K562 (cell line): ENCODE results near the gene OMA1. TPM values are rescaled to one million over a fixed set of nuclear protein-coding genes. Genes with fewer than 3 reads are reported as not detected.

ENCODE experiments used
- ATAC-seq: fragments of 200-7000 bp; cut with Tn5 transposase; 3 replicates; pipeline ENCODE4 v1.9.1; 2020; ENCODE audit warnings: moderate library complexity
- BruUV-seq: library from RNA; stranded (reverse); fragments of 400-500 nt; replicated peaks from 2 replicates; lab custom pipeline; 2021; lab: Mats Ljungman, UMichigan
- CTCF ChIA-PET: fragments of 300-600 bp; formaldehyde crosslinking; extraction: SDS; loops from one replicate; lab custom pipeline; 2021; ENCODE audit warnings: low intra/inter-chr PET ratio; lab: Yijun Ruan, JAX
- POLR2A ChIA-PET: fragments of 300-600, 350-650 bp; sonication (Branson Sonifier 250); formaldehyde crosslinking; extraction: SDS; loops from one replicate; lab custom pipeline; 2021; ENCODE audit warnings: antibody characterized with exemption, inconsistent platforms; lab: Yijun Ruan, JAX
- DNase-seq, 4 experiments: peaks; one replicate each; pipeline versions ENCODE4 v3.0.0 to v3.0.0-alpha.2; 2011 to 2018; ENCODE audit warnings: low spot score in 3 of 4, mixed read lengths in 3 of 4; ENCODE audit errors: extremely low read depth in 1 of 4
- FAIRE-seq: peaks from 2 replicates; lab custom pipeline; 2011; peaks lifted over from hg19 to GRCh38; lab: Jason Lieb, UNC
- H2AFZ ChIP-seq: 2 replicates; pipeline ENCODE4 v1.6.0; 2011; ENCODE audit warnings: low read depth, low read length, control low read depth, inconsistent platforms
- H3K27ac ChIP-seq: fragments of 200-600 bp; 3 replicates; pipeline ENCODE4 v1.8.0; 2011; ENCODE audit warnings: low read depth, mild to moderate bottlenecking, control low read depth, inconsistent platforms, low read length, moderate library complexity, mixed read lengths; ENCODE audit errors: extremely low read depth
- H3K27me3 ChIP-seq, 2 experiments: fragments of 300-600 bp in 1 of 2; 2 replicates in 1 of 2; 3 replicates in 1 of 2; pipeline versions ENCODE4 v1.6.0 to v1.8.0; 2011; ENCODE audit warnings: inconsistent platforms in 2 of 2, low read length in 2 of 2, mild to moderate bottlenecking in 1 of 2, mixed read lengths in 1 of 2, moderate library complexity in 1 of 2; ENCODE audit not compliant: control insufficient read depth in 2 of 2, insufficient read depth in 2 of 2
- H3K36me3 ChIP-seq: fragments of 300-600 bp; 3 replicates; pipeline ENCODE4 v1.8.0; 2011; ENCODE audit warnings: mild to moderate bottlenecking, low read length, inconsistent platforms; ENCODE audit not compliant: control insufficient read depth, insufficient read depth
- H3K4me1 ChIP-seq, 2 experiments: fragments of 200-600 bp in 1 of 2; replicated peaks in 1 of 2; 2 replicates in 1 of 2; 3 replicates in 1 of 2; pipeline versions ENCODE4 v1.5.1 to v1.8.0; 2011; ENCODE audit warnings: inconsistent platforms in 2 of 2, low read length in 2 of 2, mild to moderate bottlenecking in 1 of 2, mixed read lengths in 1 of 2, moderate library complexity in 1 of 2; ENCODE audit not compliant: control insufficient read depth in 2 of 2, insufficient read depth in 2 of 2
- H3K4me2 ChIP-seq: 2 replicates; pipeline ENCODE4 v1.6.1; 2011; ENCODE audit warnings: low read length, control low read depth, inconsistent platforms, mixed read lengths; ENCODE audit not compliant: insufficient read depth
- H3K4me3 ChIP-seq: fragments of 200-600 bp; sonication (generic), shearing (Covaris generic); 2 replicates; pipeline ENCODE4 v1.5.1; 2016; ENCODE audit warnings: control low read depth, inconsistent platforms
- H3K79me2 ChIP-seq: fragments of 200-600 bp; 3 replicates; pipeline ENCODE4 v1.8.0; 2011; ENCODE audit warnings: low read length, inconsistent platforms; ENCODE audit not compliant: control insufficient read depth, insufficient read depth
- H3K9ac ChIP-seq, 2 experiments: 2 replicates each; pipeline versions ENCODE4 v1.6.0 to v1.6.1; 2011; ENCODE audit warnings: low read depth in 2 of 2, low read length in 2 of 2, control low read depth in 1 of 2, inconsistent platforms in 1 of 2, mild to moderate bottlenecking in 1 of 2, mixed read lengths in 1 of 2; ENCODE audit not compliant: insufficient read depth in 1 of 2
- H3K9me1 ChIP-seq: one replicate; pipeline ENCODE4 v1.6.0; 2011; ENCODE audit warnings: inconsistent platforms, mild to moderate bottlenecking, low read length, moderate library complexity; ENCODE audit not compliant: control insufficient read depth, insufficient read depth
- H3K9me3 ChIP-seq: replicated peaks from 2 replicates; pipeline ENCODE4 v1.5.1; 2011; ENCODE audit warnings: low read depth, low read length, inconsistent platforms; ENCODE audit not compliant: control insufficient read depth, insufficient read depth
- H4K20me1 ChIP-seq: replicated peaks from 2 replicates; pipeline ENCODE4 v1.6.1; 2011; ENCODE audit warnings: low read length, inconsistent platforms, mixed read lengths; ENCODE audit not compliant: control insufficient read depth, insufficient read depth
- ASH1L ChIP-seq: fragments of 450-650 bp; IDR thresholded peaks from 2 replicates; pipeline ENCODE4 v1.6.1; 2018; ENCODE audit warnings: borderline replicate concordance, mild to moderate bottlenecking, low read depth; ENCODE audit not compliant: partially characterized antibody
- ETV5 ChIP-seq: sonication (generic); formaldehyde crosslinking; IDR thresholded peaks from 2 replicates; pipeline ENCODE4 v1.4.0; 2020; ENCODE audit warnings: low read depth, mild to moderate bottlenecking, missing genetic modification reagents
- ETV6 ChIP-seq, 3 experiments: fragments of 150-350 bp in 1 of 3; sonication (generic) in 1 of 3; formaldehyde crosslinking in 1 of 3; IDR thresholded peaks; 2 replicates each; pipeline versions ENCODE4 v1.6.1 to v1.8.0; 2014 to 2022; ENCODE audit warnings: borderline replicate concordance in 2 of 3, low read depth in 2 of 3, antibody characterized with exemption in 1 of 3, low read length in 1 of 3, mild to moderate bottlenecking in 1 of 3, missing genetic modification reagents in 1 of 3
- HDAC3 ChIP-seq: fragments of 450-650 bp; IDR thresholded peaks from 2 replicates; pipeline ENCODE4 v1.6.1; 2018; ENCODE audit warnings: borderline replicate concordance, mild to moderate bottlenecking, moderate library complexity; ENCODE audit not compliant: partially characterized antibody
- HLTF ChIP-seq: fragments of 450-650 bp; IDR thresholded peaks from 2 replicates; pipeline ENCODE4 v1.6.1; 2016
- KDM2B ChIP-seq: fragments of 250-450 bp; sonication (Bioruptor Pico); IDR thresholded peaks from 2 replicates; pipeline ENCODE4 v1.8.0; 2021; ENCODE audit warnings: mild to moderate bottlenecking, moderate library complexity
- MTA2 ChIP-seq: fragments of 450-650 bp; IDR thresholded peaks from 2 replicates; pipeline ENCODE4 v1.6.1; 2016; ENCODE audit warnings: low read depth
- PHTF2 ChIP-seq: fragments of 250-450 bp; sonication (Bioruptor Pico); IDR thresholded peaks from 2 replicates; pipeline ENCODE4 v1.5.0; 2021; ENCODE audit warnings: mild to moderate bottlenecking
- PYGO2 ChIP-seq: fragments of 450-650 bp; IDR thresholded peaks from 2 replicates; pipeline ENCODE4 v1.6.1; 2016; ENCODE audit warnings: mild to moderate bottlenecking, missing genetic modification characterization, moderate library complexity, missing compliant biosample characterization
- SMARCA4 ChIP-seq: fragments of 450-650 bp; IDR thresholded peaks from 2 replicates; pipeline ENCODE4 v1.6.1; 2016
- SPI1 ChIP-seq: IDR thresholded peaks from 2 replicates; pipeline ENCODE4 v1.6.1; 2011; ENCODE audit warnings: low read depth, low read length, control low read depth, borderline replicate concordance
- TCF7L2 ChIP-seq: fragments of 150-350 bp; IDR thresholded peaks from 2 replicates; pipeline ENCODE4 v1.6.1; 2016; ENCODE audit warnings: low read depth, mild to moderate bottlenecking, low read length, moderate library complexity
- TSC22D4 ChIP-seq: fragments of 450-650 bp; IDR thresholded peaks from 2 replicates; pipeline ENCODE4 v1.6.1; 2016; ENCODE audit warnings: missing genetic modification characterization, missing biosample characterization, control low read depth
- ZNF12 ChIP-seq: sonication (generic); formaldehyde crosslinking; IDR thresholded peaks from 2 replicates; pipeline ENCODE4 v1.4.0; 2020; ENCODE audit warnings: mild to moderate bottlenecking, missing genetic modification reagents
- ZNF639 ChIP-seq, 2 experiments: fragments of 200-800 bp in 1 of 2; sonication (Bioruptor generic) in 1 of 2; sonication (generic) in 1 of 2; formaldehyde crosslinking in 1 of 2; IDR thresholded peaks in 1 of 2; conservative IDR thresholded peaks in 1 of 2; 2 replicates each; pipeline versions ENCODE4 v1.5.0 to v1.6.1; 2016 to 2020; ENCODE audit warnings: missing compliant biosample characterization in 1 of 2, missing genetic modification characterization in 1 of 2, missing genetic modification reagents in 1 of 2
- ZNF644 ChIP-seq: fragments of 200-800 bp; sonication (Bioruptor generic); IDR thresholded peaks from 2 replicates; pipeline ENCODE4 v1.6.1; 2016; ENCODE audit warnings: low read depth, missing genetic modification characterization, missing compliant biosample characterization
- whole genome bisulfite sequencing: fragments of 100-300 bp; shearing (Covaris generic); methylation state at CpG from one replicate; pipeline ENCODE4 v1.1.6; 2016; ENCODE audit warnings: low coverage, mixed read lengths; ENCODE audit not compliant: insufficient coverage; ENCODE audit errors: missing lambda C conversion rate; 5-methylcytosine and 5-hydroxymethylcytosine counted together
- in situ Hi-C: fragments of 300-500 bp; cut with MboI; formaldehyde crosslinking; loops from 4 replicates; pipeline ENCODE4 v1.15.0; 2018; ENCODE audit warnings: inconsistent platforms, mixed read lengths
- intact Hi-C: fragments of 100-400 bp; cut with micrococcal nuclease; formaldehyde crosslinking; loops from 2 replicates; pipeline ENCODE4 v1.14.2; 2022
- polyA plus RNA-seq, 8 experiments: library from polyadenylated mRNA; depleted of rRNA in 4 of 8; stranded (reverse) in 5 of 8; unstranded in 3 of 8; fragments of >200 nt; fragmentation: Nextera tagmentation in 2 of 8; fragmentation: Illumina TruSeq in 1 of 8; extraction: Ambion mirVana in 2 of 8; extraction: Trizol in 1 of 8; gene quantifications; 2 replicates each; pipeline versions ENCODE4 v1.2.1 to v1.2.3, GENCODE V29; 2011 to 2014; ENCODE audit warnings: inconsistent platforms in 1 of 8, missing spikeins in 1 of 8
- total RNA-seq, 7 experiments: library from RNA; depleted of rRNA in 6 of 7; stranded (reverse); fragments of >200 nt in 6 of 7; fragmentation: Illumina TruSeq in 2 of 7; extraction: Trizol in 2 of 7; gene quantifications; 2 replicates each; pipeline versions ENCODE4 v1.2.1 to v1.2.3, GENCODE V29; 2011 to 2021; ENCODE audit warnings: low replicate concordance in 1 of 7

Gene OMA1
- total and polyA plus RNA-seq, 9 of the 15 experiments (the other 6 are each of a cell fraction or from before 2014, with no cell fraction given), result 16.6 to 51.5 (median 33.5) TPM

DNA sequence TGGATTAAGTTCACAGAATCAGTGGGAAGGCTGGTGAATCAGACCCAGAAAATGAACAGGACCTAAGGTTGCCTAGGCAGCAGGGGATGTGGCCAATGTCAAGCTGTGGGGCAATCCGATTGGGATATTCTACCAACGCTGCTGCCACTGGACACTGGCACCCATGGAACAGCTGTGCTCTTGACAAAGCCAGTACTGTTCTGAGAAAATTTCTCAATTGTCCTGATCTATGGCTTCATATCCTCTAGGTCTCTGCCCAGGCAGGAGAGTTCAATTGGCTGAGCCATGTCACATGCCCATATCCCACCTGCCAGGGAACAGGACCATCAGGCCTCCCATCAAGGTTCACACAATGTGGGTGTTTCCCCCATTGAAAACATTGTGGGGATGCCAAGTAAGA lies 24.3 kb upstream of the OMA1 start:
- ATAC-seq (no peak), FAIRE-seq (no peak), DNase-seq (no peak)
- in situ Hi-C loops, result no loop called here
- intact Hi-C loops, result no loop called here
- ChIA-PET CTCF (no interaction called here), POLR2A (no interaction called here)
- Histone ChIP-seq H3K36me3 (no peaks in the 10 kb centered on the region), H3K27ac (no peak overlapping the region), H3K4me2 (no peak overlapping the region), H2AFZ (no peak overlapping the region), H3K79me2 (no peaks in the 10 kb centered on the region), H3K9me1 (no peaks in the 10 kb centered on the region), H4K20me1 (no peaks in the 10 kb centered on the region), H3K4me1 (no peaks in the 10 kb centered on the region; a peak in 1 of 5 replicates), H3K4me3 (no peak overlapping the region), H3K9ac (no peak overlapping the region; a peak in 1 of 4 replicates), H3K27me3 (peaks cover 6 to 8% of the 10 kb centered on the region in 2 experiments; a peak in 2 of 5 replicates), H3K9me3 (no peaks in the 10 kb centered on the region)
- BruUV-seq, result no TSS peak
- 3% methylated on average over 2 of the region's 2 CpGs for WGBS
- TF ChIP-seq ZNF639 (CRISPR knock-in tag; conservative IDR thresholded peaks at IDR 0.05 in 1 of 2, IDR thresholded peaks at IDR 0.05 in 1 of 2) (no peak), KDM2B (CRISPR knock-in tag) (no peak), PYGO2 (tag) (no peak), SMARCA4 (no peak), MTA2 (no peak), TSC22D4 (tag) (no peak), ZNF12 (CRISPR knock-in tag) (no peak), TCF7L2 (no peak), ZNF644 (tag) (no peak), PHTF2 (CRISPR knock-in tag) (no peak), HLTF (no peak), ETV6 (IDR thresholded peaks at IDR 0.05; ENCODE audit: borderline replicate concordance in 1 of 2, low read depth in 2 of 2, low read length in 1 of 2) (no peak), ETV6 (CRISPR knock-in tag; IDR thresholded peaks at IDR 0.05; ENCODE audit: borderline replicate concordance) (no peak), SPI1 (no peak), ETV5 (no peak), HDAC3 (no peak), ASH1L (no peak)
